ENCODE measurements around the gene LPAR2.
"Not testable (repeated sequence)": the region's sequence is repeated elsewhere in the genome, so short reads cannot be mapped to it uniquely, and the experiment has no call there.

DNA sequence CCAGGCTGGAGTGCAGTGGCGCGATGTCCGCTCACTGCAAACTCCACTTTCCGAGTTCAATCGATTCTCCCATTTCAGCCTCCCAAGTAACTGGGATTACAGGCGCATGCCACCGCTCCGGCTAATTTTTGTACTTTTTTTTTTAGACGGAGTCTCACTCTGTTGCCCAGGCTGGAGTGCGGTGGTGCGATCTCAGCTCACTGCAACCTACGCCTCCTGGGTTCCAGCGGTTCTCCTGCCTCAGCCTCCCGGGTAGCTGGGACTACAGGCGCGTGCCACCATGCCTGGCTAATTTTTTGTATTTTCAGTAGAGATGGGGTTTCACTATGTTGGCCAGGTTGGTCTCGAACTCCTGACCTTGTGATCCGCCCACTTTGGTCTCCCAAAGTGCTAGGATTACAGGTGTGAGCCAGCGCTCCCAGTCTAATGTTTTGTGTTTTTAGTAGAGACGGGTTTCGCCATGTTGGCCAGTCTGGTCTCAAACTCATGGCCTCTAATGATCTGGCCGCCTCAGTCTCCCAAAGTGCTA is 37.5 kb upstream of the LPAR2 start:
- not testable (repeated sequence) for TF ChIP-seq EZH2 (optimal IDR thresholded peaks at IDR 0.05; ENCODE audit: low read depth, low read length); EZH2phosphoT487 (IDR thresholded peaks at IDR 0.05; ENCODE audit: low read length)
- TF ChIP-seq, protein P1, sequence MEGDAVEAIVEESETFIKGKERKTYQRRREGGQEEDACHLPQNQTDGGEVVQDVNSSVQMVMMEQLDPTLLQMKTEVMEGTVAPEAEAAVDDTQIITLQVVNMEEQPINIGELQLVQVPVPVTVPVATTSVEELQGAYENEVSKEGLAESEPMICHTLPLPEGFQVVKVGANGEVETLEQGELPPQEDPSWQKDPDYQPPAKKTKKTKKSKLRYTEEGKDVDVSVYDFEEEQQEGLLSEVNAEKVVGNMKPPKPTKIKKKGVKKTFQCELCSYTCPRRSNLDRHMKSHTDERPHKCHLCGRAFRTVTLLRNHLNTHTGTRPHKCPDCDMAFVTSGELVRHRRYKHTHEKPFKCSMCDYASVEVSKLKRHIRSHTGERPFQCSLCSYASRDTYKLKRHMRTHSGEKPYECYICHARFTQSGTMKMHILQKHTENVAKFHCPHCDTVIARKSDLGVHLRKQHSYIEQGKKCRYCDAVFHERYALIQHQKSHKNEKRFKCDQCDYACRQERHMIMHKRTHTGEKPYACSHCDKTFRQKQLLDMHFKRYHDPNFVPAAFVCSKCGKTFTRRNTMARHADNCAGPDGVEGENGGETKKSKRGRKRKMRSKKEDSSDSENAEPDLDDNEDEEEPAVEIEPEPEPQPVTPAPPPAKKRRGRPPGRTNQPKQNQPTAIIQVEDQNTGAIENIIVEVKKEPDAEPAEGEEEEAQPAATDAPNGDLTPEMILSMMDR (IDR thresholded peaks at IDR 0.05; ENCODE audit: low read length): not testable (repeated sequence)

Data from MM.1S (cell line).